GM20431 (cell line): ENCODE results near the gene ASCC3.
"Not testable (repeated sequence)": the region's sequence is repeated elsewhere in the genome, so short reads cannot be mapped to it uniquely, and the experiment has no call there.

Experiments used
- in situ Hi-C: fragments of 300-500 bp; cut with MseI, MboI; formaldehyde crosslinking; loops from one replicate; pipeline ENCODE4 v1.15.0; 2020; ENCODE audit warnings: low sequenced_read_pairs; ENCODE audit not compliant: unreplicated experiment

ASCC3 gene

DNA sequence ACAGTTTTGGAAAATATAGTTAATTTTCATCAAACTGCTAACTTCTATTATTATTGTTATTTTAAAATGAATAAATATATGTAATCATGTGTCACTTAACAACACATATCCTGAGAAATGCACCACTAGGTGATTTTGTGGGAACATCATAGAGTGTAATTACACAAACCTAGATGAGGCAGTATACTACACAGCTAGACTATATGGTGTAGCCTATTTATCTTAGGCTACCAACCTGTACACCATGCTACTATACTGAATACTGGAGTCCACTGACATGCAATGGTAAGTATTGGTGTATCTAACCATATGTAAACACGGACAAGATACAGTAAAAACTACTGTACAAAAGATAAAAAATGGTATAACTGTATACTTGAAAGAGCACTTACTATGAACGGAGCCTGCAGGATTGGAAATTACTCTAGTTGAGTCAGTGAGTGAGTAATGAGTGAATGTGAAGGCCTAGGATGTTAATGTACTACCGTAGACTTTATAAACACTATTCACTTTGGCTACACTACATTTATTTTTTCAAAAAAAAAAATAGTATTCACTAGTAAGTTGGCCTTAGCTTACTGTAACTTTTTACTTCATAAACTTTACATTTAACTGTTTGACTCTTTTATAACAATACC is 72.4 kb downstream of the ASCC3 start:
- in situ Hi-C loops, result no loop called here

DNA sequence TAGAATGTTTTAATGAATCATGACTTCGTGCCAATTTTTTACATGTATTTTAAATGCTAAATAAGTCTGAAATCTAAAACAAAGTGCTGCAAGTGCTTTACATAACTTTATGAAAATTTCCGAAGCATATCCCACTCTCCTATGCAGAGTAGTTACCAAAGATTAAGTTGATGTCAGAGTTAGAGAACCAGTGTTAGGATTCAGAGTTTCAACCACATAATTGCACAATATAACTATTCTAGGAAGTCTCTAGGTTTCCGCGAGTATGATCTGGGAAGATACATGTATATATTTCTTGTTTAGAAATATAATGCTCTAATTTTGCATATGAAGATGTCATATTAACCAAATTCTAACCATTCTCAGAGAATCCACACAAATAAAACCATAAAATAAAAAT is 74.8 kb downstream of the ASCC3 start:
- in situ Hi-C loops, result no loop called here

DNA sequence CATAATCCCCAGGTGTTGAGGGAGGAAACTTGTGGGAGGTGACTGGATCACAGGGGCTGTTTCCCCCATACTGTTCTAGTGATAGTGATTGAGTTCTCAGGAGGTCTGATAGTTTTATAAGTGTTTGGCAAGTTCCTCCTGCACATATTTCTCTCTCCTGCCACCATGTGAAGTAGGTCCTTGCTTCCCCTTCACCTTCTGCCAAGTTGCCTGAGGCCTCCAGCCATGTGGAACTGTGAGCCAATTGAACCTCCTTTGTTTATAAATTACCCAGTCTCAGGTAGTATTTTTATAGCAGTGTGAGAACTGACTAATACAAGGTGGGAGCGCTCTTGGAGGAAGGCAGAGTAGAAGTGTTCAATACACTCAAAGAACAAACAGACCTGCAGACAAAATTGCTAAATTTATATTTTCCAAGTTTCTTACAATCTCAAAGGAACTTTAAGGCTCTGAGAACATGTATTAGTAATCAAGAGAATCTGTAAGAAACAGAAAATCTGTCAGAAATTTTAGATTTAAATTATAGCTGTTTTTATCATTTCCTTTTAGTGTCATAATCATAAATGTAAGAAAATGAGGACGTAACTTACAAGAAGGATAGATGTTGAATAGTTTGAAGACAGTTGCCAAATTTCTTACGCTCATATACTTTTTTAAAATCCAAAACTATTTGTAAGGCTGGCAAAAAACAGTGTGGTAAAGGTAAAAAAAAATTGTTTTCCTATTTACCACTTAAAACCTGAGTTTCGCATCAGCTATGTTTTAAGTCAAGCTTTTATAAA is 77.7 kb downstream of the ASCC3 start:
- in situ Hi-C loops, result no loop called here

DNA sequence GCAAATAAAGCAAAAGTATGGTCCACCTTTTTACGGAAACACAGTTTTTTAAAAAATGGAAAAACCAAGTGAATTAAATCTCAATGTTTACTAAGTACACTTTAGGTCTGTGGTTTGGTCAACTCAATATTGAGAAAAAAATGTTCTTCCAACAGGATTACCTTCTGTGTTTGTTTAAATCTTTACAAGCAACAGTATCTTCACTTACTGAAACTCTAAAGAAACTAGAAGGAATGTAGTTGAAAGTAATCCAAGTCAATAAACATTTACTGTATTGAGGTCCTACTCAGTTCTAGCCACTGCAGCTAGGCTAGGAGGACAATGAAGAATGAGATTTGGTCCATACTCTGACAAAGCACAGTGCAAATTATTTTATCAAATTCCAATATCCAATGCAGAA is 80.1 kb downstream of the ASCC3 start:
- in situ Hi-C loops, result no loop called here

DNA sequence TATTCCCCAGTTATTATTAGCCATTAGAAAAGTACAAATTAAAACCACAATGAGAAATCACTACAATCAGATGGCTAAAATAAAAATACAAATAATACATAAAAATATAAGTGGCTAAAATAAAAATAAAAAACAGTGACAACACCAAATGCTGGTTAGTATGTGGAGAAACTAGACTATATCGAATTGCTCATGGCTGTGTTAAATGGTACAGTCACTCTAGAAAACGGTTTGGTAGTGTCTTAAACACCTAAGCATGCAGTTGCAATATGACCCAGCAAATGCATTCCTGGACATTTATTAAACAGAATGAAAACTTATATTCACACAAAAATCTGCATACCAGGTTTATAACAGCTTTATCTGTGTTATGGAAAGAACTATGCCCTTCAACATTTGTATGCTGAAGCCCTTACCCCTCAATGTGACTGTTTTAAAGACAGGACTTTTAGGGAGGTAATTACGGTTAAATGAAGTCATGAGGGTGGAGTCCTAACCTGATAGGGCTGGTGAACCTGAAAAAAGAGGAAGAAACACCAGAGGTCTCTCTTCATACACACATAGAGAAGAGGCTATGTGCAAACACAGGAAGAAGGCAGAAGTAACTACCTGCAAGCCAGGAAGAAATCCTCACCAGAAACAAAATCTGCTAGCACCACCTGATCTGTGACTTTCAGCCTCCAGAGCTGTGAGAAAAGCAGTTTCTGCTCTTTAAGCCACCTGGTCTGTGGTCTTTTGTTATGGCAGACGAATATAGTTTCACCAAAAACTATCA is 84.9 kb downstream of the ASCC3 start:
- in situ Hi-C loops, result no loop called here

- in situ Hi-C loops, result no loop called here
These were observed 91.0 kb downstream of the ASCC3 start for GRCh38 chr6:100790084-100790483.

DNA sequence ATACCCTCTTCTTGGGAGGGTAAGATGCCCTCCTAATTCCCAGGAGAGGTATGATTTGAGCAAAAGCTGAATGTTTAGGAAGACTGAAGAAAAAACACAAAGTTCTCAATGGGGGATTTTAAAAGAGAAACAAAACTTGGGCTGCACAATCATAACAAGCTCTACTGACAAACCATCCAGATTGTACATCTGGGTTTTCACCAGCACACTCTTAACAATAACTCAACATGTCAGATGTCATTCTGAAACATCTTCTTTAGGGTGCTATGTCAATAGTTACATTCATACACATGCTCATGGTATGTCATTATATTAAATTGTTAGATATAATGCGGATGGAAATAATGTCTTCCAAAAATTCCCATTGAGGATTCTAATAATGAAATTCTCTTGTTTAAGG is 95.1 kb downstream of the ASCC3 start:
- in situ Hi-C loops, result no loop called here

DNA sequence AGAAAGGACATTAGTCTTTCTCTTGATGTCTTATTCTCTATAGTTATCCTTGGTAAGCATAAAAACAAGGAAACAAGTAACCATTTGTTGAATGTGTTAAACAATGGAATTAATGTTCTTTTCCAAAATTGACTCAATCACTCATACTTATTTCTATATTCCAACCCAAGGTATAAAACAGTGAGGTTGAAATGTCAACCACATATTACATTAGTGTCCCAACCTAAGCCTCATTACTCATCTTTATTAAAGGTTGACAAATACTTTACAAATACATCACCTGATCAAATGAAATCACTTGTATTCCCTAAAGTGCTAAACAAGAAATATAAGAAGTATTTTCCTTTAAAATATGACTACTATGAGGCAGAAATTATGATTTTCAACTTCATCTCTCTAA is 100.5 kb downstream of the ASCC3 start:
- in situ Hi-C loops, result no loop called here

- in situ Hi-C loops, result no loop called here
These were observed 105.5 kb downstream of the ASCC3 start for GRCh38 chr6:100775667-100776066.

DNA sequence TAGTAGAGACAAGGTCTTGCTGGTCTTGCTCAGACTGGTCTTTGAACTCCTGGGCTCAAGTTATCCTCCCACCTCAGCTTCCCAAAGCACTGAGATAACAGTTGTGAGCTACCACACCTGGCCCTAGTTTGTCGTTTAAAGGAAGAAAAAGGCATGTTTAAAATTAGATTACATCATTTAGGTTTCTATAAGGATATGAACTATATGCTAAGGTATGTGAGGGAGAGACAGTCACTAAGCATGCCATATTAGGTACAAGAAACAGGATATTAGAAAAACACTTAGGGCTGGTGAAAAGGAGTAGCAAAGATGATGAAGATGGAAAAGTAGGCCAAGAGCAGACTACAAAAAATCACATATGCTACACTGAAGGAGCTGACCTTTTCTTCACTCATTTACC is 106.4 kb downstream of the ASCC3 start:
- in situ Hi-C loops, result no loop called here

DNA sequence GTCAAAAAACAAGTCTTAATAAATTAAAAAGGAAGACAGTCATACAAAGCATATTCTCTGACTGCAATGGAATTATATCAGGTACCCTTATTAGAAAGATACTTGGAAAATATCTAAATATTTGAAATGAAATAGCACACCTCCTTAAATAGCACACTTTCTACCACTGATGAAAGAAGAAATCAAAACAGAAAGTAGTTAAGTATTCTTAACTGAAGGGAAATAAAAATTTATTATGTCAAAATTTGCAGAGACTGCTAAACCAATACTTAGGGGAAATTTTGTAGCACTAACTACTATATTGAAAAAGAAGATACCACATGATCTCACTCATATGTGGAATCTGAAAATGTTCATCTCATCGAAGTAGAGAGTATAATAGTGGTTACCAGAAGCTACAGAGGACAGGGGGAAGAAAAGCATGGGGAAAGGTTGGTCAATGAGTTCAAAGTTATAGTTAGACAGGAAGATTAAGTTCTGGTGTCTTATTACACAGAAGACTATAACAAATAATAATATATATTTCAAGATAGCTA is 112.2 kb downstream of the ASCC3 start:
- in situ Hi-C loops, result no loop called here

DNA sequence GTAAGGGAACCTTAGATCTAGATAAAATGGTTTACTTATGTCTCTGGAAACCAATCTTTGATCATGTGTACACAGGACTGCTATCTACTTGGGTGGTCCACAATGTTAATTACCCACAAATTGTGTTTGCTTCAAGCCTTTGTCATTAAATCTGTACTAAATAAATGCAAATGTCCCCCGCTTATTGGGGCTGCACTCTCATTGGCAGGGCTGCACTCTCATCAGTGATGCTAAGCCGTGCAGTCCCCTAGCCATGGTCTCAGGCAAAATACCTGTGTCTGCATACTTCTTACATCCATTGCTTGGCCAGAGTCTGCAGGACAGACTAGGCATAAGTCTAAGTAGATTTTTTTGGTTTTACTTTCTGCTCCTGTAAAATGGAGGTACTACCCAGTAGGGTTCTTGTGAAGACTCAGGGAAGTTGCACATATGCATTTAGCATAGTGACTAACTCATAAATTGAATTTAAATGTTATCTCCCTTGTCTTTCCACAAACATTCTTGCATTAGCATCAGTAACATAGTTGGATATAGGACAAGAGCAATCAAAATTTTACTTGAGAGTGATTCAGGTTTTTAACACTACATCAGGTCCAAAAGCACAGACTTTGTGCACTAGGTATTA is 117.4 kb downstream of the ASCC3 start:
- in situ Hi-C loops, result no loop called here

GRCh38 chr6:100761841-100762240 is 119.3 kb downstream of the ASCC3 start:
- in situ Hi-C loops, result no loop called here

DNA sequence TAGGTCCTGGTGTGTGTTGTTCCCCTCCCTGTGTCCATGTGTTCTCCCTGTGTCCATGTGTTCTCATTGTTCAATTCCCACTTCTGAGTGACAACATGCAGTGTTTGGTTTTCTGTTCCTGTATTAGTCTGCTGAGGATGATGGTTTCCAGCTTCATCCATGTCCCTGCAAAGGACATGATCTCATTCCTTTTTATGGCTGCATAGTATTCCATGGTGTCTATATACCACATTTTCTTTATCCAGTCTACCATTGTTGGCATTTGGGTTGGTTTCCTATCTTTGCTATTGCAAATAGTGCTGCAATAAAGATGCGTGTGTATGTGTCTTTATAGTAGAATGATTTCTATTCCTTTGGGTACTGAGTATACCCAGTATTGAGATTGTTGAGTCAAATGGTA is 122.7 kb downstream of the ASCC3 start:
- in situ Hi-C loops, result not testable (repeated sequence)

GRCh38 chr6:100753421-100753820 is 127.7 kb downstream of the ASCC3 start:
- in situ Hi-C loops, result no loop called here

GRCh38 chr6:100751590-100751989 is 129.5 kb downstream of the ASCC3 start:
- in situ Hi-C loops, result no loop called here

- in situ Hi-C loops, result no loop called here
These were observed 135.6 kb downstream of the ASCC3 start for GRCh38 chr6:100745419-100746041.

GRCh38 chr6:100740439-100740838 is 140.7 kb downstream of the ASCC3 start:
- in situ Hi-C loops, result no loop called here

DNA sequence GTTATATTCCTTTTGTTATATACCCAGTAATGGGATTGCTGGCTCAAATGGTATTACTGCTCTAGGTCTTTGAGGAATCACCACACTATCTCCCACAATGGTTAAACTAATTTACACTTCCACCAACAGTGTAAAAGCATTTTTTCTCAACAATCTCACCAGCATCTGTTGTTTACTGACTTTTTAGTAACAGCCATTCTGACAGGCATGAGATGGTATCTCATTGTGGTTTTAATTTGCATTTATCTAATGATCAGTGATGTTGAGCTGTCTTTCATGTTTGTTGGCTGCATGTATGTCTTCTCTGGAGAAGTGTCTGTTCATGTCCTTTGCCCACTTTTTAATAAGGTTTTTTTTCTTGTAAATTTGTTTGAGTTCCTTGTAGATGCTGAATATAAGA is 143.4 kb downstream of the ASCC3 start:
- in situ Hi-C loops, result not testable (repeated sequence)

GRCh38 chr6:100731411-100731810 is 149.7 kb downstream of the ASCC3 start:
- in situ Hi-C loops, result no loop called here
